SU-DHL-6 (cell line): Measurements from ENCODE around the gene KIR3DL3.
"Not testable (repeated sequence)": the region's sequence is repeated elsewhere in the genome, so short reads cannot be mapped to it uniquely, and the experiment has no call there.

Experiments
- EZH2phosphoT487 ChIP-seq: fragments of 200-600 bp; sonication (generic), shearing (Covaris generic); conservative IDR thresholded peaks from 2 replicates; pipeline ENCODE4 v1.6.1; 2018; ENCODE audit warnings: mild to moderate bottlenecking, antibody characterized with exemption, low read length, moderate library complexity, mixed read lengths
- TF ChIP-seq, protein P1 (sequence below): fragments of 200-600 bp; sonication (generic); IDR thresholded peaks from one replicate; pipeline ENCODE4 v1.5.1; 2017; ENCODE audit warnings: antibody characterized with exemption, mild to moderate bottlenecking, low read length, moderate library complexity; ENCODE audit not compliant: insufficient read depth, poor library complexity, severe bottlenecking

- TF ChIP-seq, protein P1, sequence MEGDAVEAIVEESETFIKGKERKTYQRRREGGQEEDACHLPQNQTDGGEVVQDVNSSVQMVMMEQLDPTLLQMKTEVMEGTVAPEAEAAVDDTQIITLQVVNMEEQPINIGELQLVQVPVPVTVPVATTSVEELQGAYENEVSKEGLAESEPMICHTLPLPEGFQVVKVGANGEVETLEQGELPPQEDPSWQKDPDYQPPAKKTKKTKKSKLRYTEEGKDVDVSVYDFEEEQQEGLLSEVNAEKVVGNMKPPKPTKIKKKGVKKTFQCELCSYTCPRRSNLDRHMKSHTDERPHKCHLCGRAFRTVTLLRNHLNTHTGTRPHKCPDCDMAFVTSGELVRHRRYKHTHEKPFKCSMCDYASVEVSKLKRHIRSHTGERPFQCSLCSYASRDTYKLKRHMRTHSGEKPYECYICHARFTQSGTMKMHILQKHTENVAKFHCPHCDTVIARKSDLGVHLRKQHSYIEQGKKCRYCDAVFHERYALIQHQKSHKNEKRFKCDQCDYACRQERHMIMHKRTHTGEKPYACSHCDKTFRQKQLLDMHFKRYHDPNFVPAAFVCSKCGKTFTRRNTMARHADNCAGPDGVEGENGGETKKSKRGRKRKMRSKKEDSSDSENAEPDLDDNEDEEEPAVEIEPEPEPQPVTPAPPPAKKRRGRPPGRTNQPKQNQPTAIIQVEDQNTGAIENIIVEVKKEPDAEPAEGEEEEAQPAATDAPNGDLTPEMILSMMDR = not testable (repeated sequence)
- TF ChIP-seq EZH2phosphoT487 = not testable (repeated sequence)
These were observed 26.5 kb upstream of the KIR3DL3 start for GRCh38 chr19:54697716-54698115.
